ENCODE measurements around the gene PGAP2.
"Not testable (repeated sequence)": the region's sequence is repeated elsewhere in the genome, so short reads cannot be mapped to it uniquely, and the experiment has no call there.

Gene PGAP2

DNA sequence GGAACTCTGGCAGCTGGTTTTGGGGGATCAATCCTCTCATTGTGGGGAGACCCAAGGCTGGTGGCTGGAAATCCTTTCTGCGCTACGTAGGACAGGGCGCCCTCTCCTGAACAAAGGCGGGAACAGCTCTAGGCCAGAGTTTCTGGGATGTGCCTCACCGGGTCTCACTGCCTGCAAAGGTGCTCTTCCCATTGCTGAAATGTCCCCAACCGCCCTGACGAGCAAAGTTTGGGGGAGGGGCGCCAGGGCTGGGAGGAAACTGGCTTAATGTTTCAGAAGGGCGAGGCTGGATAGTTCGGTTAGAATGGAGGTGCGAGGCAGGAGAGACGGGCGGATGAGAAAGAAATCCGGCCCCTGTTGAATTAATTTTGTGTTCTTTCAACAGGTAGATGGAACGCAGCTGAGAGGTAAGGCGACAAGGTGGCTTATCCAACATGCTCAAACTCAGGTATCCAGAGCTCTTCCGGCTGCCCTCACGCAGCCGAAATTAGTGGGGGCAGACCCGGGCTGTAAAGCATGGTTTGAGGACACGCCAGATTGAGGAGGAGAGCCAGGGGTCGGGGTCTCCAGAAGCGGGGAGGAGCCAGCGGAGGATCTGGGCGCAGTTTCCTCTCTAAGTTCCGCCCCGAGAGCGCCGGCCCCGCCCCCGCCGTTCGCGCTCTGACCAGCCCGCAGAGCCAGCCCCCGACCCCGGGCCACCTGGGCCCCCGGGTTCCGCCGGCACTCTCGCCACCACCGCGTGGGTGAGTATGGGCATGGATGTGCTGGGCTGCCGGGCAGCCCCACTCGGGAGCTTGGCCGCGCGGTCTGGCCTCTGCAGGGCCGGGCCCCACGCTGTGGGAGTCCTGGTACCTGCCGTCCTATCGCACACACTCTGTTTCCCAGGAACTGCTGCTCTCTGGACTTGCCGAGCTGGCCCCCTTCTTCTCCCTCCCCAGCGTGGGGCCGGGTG is at the start of gene PGAP2:
PGAP2 (plus strand) TSS at position 652 of the 952 bp plus-strand sequence. CDS start 2,700 bp downstream, outside the sequence.
- peak; percentile 94 for DNase-seq (ENCODE audit: low spot score)

DNA sequence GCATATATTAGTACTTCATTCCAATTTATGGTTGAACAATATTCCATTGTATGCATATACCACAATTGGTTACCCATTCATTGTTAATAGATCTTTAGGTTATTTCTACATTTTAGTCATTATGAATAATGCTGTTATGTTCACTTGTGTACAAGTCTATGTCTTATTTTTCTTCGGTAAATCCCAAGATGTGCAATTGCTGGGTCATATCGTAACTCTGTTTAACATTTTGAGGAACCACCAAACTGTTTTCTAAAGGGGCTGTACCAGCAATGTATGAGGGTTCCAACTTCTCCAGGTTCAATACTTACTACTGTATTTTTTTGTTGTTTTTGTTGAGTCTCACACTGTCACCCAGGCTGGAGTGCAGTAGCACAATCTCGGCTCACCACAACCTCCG is 44.1 kb upstream of the PGAP2 start:
- no peak for DNase-seq (ENCODE audit: low spot score)

DNA sequence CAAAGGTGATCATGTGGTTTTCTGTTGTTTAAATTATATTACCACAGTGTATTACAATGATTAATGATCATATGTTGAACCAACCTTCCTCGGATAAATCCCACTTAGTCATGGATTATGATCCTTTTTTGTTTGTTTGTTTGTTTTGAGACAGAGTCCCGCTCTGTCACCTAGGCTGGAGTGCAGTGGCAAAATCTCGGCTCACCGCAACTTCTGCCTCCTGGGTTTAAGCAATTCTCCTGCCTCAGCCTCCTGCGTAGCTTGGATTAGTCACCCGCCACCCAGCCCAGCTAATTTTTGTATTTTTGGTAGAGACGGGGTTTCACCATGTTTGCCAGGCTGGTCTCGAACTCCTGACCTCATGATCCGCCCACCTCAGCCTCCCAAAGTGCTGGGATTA is 41.5 kb upstream of the PGAP2 start:
- DNase-seq (ENCODE audit: low spot score) = not testable (repeated sequence)

DNA sequence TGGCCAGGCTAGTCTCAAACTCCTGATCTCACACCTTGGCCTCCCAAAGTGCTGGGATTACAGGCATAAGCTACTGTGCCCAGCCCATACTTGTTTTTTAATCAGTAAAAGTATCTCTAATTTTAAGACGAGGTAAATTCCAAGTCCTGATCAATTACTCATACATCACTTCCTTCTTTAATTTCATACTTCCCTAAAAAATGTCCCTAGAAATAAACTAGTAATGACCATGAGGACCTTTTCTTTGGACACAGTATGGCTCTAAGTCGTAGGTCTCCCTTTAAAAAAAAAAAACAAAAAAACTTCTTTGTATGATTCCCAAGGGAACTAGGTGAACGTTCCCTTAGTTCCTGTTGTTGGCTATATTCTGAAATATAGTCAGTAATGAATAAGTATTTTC is 40.8 kb upstream of the PGAP2 start:
- DNase-seq (ENCODE audit: low spot score) = no peak

DNA sequence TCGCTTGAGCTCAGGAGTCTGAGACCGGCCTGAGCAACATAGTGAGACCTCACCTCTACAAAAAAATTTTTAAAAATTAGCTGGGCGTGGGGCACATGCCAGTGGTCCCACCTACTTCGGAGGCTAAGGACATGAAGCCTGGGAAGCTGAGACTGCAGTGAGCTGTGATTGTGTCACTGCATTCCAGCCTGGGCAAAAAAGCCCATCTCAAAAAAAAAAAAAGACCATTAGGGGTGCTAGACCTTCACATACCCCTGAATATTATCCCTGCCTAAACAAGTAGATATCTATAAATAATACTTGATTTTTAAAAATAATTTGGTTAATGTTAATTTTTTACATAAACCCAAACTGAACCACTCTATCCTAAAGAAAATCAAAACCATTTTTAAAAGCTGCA is 35.2 kb upstream of the PGAP2 start:
- no peak for DNase-seq (ENCODE audit: low spot score)

DNA sequence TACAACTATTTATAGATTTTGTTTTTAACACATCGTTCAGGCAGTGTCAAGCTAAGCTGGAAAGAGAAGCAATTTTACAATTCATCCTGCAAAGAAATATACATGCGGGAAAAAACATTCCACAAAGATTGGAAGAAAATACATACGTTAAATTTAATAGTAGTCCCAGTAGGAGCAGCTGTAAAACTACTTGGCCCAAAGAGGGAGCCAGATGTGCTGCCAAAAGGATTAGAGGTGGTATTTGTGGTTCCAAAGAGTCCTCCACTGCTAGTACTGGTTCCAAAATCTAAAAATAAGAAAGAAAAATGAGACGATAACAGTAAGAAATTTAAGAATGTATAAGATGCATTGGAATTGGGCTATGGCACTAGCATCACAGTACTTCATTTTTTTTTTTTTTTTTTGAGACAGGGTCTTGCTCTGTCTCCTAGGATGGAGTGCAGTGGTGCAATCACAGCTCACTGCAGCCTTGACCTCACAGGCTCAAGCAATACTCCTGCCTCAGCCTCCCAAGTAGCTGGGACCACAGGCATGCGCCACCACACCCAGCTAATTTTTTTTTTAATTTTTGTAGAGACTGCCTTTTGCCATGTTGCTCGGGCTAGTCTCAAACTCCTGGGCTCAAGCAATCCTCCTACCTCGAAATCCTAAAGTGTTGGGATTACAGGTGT is 32.5 kb upstream of the PGAP2 start:
- no peak for DNase-seq (ENCODE audit: low spot score)

DNA sequence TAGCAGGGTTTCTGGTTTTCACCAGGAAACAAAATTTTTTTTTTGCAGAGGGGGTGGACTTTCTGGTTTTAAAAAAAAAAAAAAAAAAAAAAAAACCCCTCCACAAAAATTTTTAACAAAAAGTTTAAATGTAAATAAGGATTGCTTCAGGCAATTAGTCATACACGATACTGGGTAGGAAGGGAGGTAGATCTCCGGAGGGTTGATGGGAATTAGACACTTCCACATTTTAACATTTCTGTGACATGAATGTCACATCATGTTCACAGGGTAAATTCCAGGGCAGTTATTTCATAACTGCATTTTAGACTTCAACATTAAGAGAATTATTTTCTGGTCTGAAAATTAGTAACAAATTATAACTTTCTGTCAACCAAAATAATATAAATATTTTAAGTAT is 26.9 kb upstream of the PGAP2 start:
- DNase-seq (ENCODE audit: low spot score) = no peak

DNA sequence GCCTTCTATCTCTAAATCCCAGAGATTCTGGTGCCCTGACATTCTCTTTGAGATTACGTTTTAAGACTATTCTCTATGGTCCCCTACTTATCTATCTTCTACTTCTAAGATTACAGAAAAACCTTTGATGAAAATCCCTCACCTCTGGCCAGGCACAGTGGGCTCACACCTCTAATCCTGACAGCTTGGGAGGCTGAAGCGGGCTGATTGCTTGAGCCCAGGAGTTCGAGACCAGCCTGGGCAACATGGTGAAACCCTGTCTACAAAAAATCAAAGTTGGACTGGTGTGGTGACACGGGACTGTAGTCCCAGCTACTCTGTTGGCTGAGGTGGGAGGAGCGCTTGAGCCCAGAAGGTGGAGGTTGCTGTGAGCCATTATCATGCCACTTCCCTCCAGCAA is 25.4 kb upstream of the PGAP2 start:
- DNase-seq (ENCODE audit: low spot score) = no peak

DNA sequence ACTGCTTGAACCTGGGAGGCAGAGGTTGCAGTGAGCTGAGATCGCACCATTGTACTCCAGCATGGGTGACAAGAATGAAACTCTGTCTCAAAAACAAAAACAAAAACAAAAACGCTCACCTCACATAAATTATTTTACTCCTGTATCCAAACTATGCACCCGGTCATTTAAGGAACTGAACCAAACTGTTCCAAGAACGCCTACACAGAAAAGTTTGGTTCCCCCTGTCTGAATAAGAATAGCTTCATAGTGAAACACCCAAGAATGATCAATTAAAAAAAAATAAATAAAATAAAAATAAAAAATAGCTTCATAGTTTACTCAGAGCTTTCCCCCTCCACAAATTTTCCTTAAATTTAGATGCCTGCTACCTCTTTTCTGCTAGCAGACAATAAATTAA is 24.7 kb upstream of the PGAP2 start:
- no peak for DNase-seq (ENCODE audit: low spot score)

DNA sequence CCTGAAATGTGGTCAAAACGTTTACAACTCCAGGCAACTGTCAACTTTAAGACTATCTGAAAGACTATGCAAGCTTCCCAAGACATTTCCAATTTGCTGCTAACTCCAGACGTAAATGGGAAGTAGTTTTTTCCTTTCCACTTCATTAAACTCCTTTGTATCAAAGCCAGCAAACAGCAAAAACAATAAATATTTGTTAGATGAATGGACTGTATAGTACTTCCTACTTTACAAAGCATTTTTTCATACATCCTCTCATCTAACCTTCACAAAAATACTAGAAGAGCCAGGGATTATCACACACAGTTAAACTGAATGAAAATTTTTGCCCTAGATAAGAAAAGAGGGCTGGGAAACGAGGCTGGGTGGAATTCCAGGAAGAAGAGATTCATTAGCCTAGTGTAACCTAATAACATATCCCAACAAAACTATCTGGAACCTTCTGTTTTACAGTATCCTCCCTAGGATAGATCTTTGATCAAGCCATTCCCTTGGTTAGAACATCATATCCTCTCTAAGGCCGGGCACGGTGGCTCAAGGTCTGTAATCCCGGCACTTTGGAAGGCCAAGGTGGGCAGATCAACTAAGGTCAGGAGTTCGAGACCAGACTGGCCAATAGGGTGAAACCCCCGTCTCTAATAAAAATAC is 21.5 kb upstream of the PGAP2 start:
- DNase-seq (ENCODE audit: low spot score) = no peak

DNA sequence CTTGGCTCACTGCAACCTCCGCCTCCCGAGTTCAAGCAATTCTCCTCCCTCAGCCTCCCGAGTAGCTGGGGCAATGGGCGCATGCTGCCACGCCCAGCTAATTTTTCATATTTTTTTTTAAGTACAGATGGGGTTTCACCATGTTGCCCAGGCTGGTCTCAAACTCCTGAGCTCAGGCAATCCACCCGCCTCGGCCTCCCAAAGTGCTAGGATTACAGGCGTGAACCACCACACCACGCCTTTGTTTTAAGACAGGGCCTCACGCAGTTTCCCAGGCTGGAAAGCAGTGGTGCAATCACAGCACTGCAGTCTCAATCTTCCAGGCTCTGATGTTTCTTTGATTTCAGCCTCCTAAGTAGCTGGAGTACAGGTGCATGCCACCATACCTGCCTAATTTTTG is 14.0 kb upstream of the PGAP2 start:
- not testable (repeated sequence) for DNase-seq (ENCODE audit: low spot score)

DNA sequence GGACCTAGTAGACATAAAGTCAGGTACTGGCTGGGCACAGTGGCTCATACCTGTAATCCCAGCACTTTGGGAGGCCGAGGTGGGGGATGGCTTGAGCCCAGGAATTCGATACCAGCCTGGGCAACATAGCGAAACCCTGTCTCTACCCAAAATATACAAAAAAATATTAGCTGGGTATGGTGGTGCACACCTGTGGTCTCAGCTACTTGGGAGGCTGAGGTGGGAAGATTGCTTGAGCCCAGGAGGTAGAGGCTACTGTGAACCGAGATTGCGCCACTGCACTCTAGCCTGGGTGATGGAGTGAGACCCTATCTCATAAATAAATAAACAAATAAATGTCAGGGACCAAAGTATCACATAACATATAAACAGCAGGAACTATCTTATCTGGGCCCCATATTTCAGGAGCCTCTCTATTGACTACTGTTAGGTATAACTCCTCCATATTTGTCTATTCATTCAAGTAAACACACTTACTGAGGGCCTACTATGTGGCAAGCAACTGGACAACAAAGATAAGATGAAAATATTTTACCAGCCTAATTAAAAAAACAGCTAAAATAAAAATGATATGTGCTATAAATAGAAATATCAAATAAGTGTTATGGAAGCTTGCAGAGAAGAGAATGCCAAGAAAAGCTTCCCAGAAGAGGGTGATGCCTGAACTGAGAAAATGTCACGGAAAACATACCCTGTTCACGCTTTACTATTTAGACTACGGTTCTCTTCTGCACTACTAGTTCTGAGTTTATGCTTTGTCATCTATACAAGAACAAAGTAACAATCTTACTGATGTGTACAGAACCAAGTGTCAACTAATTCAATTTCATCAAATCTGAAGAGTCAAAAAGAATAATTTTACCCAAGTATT is 13.0 kb upstream of the PGAP2 start:
- DNase-seq (ENCODE audit: low spot score) = no peak

DNA sequence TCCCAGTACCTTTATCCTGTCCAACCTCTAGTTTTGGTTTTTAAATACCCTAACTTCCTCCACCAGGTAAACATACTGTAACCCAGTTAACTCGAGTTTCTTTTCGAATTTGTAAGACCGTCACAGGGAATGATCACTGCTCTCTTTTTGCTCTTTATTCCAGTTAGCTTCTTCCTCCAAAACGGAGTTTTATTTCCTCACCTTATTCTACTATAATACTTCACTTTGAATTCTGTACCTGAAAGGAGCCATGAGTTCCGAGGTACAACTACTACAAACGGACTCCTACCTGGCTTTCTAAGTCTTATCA is 12.4 kb upstream of the PGAP2 start:
- no peak for DNase-seq (ENCODE audit: low spot score)

DNA sequence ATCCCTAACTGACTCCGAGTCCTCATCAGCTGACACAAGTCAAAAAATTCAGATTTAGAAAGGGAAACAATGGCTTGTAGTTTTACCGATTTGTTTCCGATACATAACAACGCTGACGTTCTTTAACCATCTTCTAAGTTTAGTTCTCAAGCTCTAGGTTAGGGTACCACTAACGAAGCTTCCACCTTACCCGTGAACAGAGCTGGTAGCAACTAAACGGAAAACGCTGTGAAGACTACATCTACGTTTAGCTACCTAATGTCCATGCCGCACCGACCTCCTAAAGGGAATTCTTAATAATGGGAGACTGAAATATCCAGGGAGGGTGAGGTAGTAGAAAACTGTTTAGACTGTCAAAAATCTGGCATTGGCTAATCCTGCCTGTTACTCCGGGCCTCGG is 12.0 kb upstream of the PGAP2 start:
- no peak for DNase-seq (ENCODE audit: low spot score)

DNA sequence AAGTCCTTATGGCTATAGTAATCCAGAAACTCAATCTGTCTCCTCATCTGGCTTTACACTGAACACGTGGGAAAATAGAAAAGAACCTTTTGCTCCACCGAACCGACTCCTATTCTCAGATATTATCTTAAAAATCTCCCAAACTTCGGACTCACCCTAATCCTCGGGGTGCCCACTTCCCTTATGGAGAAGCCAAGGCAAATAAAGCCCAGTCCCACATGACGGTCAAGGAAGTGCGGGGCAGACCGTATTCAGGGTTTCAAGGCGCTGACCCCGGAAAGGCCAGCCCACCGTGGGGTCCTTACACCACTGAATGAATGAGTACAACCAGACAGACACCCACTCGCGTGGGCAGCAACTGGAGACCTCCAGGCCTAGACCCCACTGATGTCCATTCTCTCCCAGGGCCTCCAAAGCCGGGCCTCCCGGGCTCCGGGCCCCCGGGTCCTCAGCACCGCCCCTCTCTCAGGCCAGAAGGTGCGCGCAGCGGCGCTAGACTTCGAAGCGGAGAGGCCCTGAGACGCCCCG is 11.5 kb upstream of the PGAP2 start:
- DNase-seq (ENCODE audit: low spot score) = peak; percentile 73

DNA sequence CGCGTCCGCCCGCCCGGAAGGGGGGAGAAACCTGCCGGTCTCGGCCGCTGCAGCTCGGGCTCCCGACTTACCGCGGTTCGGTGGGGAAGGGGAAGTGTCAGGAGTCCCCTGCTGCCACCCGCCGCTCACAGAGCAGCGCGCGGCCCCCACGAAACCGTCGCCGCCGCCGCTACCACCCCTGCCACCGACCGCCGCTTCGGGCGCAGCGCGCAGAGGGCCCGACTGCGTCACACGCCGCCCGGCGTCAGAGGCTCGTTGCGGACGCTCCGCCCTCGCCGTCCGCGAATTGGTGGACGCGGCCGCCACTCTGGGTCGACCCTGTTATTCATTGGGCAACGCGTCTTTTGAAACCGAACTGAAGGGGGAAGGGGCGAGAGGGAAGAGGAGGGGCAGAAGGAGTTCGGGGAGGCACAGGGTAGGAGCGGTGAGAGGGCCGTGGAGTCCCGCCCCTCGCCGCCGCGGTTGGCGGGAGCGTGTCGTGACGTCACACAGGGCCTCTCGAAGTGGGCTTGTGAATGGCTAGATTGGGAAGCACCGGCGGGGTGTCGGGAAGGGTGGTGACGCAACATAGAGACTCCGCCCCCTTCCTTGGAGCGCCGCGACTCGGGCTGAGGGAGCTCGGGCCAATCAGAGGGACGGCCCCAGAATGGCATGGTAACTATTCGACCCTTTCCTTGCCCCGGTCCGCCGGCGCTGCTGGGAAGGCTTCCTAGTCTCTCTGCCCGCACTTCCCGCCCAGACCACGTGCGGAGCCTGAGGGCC is 10.8 kb upstream of the PGAP2 start, which contains the start of gene NUP98:
NUP98 (minus strand) TSS at position 226 of the 762 bp plus-strand sequence. CDS start 15,437 bp downstream, outside the sequence.
- DNase-seq (ENCODE audit: low spot score) = peak; percentile 96

DNA sequence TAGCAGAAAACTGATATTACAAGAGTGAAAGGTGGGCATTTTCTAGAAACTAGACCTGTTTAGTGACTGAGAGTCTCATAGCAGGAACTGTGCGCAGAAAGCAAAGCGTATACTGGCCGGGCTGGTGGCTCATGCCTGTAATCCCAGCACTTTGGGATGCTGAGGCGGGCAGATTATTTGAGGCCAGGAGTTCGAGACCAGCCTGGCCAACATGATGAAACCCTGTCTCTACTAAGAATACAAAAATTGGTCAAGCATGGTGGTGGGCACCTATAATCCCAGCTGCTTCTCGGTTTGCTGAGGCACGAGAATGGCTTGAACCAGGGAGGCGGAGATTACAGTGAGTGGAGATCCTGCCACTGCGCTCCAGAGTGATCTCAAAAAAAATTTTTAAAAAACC is 9.2 kb upstream of the PGAP2 start:
- DNase-seq (ENCODE audit: low spot score) = no peak

DNA sequence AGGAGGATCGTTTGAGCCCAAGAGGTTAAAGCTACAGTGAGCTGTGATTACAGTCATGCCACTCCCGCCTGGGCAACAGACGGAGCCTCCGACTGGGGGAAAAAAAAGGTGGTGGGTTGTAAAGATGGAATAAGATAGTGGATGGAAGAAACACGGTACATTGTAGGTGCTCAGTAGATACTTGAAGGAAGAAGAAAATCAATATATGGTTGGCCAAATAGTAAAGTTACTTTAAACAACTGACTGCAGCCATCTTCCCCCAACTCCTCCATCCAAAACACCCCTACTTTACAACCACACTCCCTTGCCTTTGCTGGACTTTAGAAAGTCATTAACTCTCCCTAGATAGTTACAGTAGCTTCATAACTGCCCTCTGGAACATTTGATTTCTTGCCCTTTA is 8.5 kb upstream of the PGAP2 start:
- DNase-seq (ENCODE audit: low spot score) = no peak

DNA sequence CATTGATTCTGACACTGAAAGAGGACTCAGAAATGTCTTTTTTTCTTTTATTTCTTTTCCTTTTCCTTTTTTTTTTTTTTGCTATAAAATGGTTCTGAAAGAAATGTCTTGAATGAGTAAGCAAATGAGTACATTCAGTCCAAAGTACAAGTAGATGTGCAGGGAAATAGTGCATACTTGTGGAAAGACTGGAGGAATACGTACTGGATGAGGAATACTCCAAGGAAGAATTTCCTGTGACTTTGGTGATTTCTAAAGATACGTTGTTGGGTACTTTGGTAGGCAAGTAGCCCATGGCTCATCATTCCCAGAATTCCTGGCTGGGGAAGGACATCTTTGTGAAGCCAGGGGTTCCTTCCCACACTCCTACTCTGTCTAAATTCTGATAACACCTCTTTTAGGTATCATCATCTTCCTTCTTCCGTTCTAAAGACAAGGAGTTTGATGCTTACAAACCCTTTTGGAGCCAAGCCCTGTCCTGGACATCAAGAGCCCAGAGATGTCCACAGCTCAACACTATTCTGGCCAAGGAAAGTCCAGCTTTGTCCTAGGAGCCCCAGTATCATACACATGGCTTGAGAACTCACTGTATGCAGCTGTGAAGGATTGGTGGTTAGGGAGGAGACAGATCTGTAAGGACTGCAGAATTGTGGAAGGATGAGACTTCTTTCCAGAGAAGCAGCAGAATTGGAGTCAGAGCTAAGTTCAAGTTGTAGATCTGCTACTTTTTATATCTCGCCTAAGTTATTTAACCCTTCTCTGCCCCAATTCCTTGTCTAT is 6.2 kb upstream of the PGAP2 start:
- DNase-seq (ENCODE audit: low spot score) = no peak
